A673 (cell line): ENCODE results near the gene ANO3.

Experiments used
- EZH2 ChIP-seq: fragments of 200-600 bp; sonication (generic); IDR thresholded peaks from 2 replicates; pipeline ENCODE4 v1.6.1; 2017; ENCODE audit warnings: borderline replicate concordance, low read depth, mild to moderate bottlenecking, mixed read lengths, antibody characterized with exemption, low read length; ENCODE audit not compliant: poor library complexity, severe bottlenecking
- TF ChIP-seq, protein P1 (sequence below): fragments of 300-800, 200-600 bp; sonication (generic); conservative IDR thresholded peaks from 2 replicates; pipeline ENCODE4 v1.5.1; 2017; ENCODE audit warnings: low read depth, mild to moderate bottlenecking, antibody characterized with exemption, low read length, moderate library complexity, mixed read lengths

- TF ChIP-seq, protein P1, sequence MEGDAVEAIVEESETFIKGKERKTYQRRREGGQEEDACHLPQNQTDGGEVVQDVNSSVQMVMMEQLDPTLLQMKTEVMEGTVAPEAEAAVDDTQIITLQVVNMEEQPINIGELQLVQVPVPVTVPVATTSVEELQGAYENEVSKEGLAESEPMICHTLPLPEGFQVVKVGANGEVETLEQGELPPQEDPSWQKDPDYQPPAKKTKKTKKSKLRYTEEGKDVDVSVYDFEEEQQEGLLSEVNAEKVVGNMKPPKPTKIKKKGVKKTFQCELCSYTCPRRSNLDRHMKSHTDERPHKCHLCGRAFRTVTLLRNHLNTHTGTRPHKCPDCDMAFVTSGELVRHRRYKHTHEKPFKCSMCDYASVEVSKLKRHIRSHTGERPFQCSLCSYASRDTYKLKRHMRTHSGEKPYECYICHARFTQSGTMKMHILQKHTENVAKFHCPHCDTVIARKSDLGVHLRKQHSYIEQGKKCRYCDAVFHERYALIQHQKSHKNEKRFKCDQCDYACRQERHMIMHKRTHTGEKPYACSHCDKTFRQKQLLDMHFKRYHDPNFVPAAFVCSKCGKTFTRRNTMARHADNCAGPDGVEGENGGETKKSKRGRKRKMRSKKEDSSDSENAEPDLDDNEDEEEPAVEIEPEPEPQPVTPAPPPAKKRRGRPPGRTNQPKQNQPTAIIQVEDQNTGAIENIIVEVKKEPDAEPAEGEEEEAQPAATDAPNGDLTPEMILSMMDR, result no peak
- no peak for TF ChIP-seq EZH2
These were observed 111.7 kb downstream of the ANO3 start for GRCh38 chr11:26443617-26444016.
